HG03108 (cell line): ENCODE measurements around the gene NEDD9.

Experiments used
- ATAC-seq: cut with Tn5 transposase; IDR thresholded peaks from one replicate; pipeline ENCODE4 v1.9.1; 2021; ENCODE audit warnings: moderate library complexity; ENCODE audit not compliant: unreplicated experiment

The NEDD9 gene

GRCh38 chr6:11203306-11204004 is 29.0 kb downstream of the NEDD9 start:
- no peak for ATAC-seq

GRCh38 chr6:11202513-11203305 is 29.8 kb downstream of the NEDD9 start:
- no peak for ATAC-seq

GRCh38 chr6:11201772-11202512 is 30.5 kb downstream of the NEDD9 start:
- no peak for ATAC-seq

- ATAC-seq: no peak
Observed at GRCh38 chr6:11201015-11201414, 31.5 kb downstream of the NEDD9 start.

GRCh38 chr6:11200356-11200755 is 32.1 kb downstream of the NEDD9 start:
- ATAC-seq: no peak

- ATAC-seq: no peak
Observed at GRCh38 chr6:11198663-11199603, 33.5 kb downstream of the NEDD9 start.

- ATAC-seq: no peak
Observed at GRCh38 chr6:11197850-11198249, 34.6 kb downstream of the NEDD9 start.

GRCh38 chr6:11197175-11197536 is 35.3 kb downstream of the NEDD9 start:
- no peak for ATAC-seq

- no peak for ATAC-seq
Observed at GRCh38 chr6:11196511-11197174, 35.8 kb downstream of the NEDD9 start.

- no peak for ATAC-seq
Observed at GRCh38 chr6:11194356-11195218, 37.9 kb downstream of the NEDD9 start.

- no peak for ATAC-seq
Observed at GRCh38 chr6:11193434-11193833, 39.0 kb downstream of the NEDD9 start.

GRCh38 chr6:11192167-11192566 is 40.3 kb downstream of the NEDD9 start:
- no peak for ATAC-seq

GRCh38 chr6:11190625-11191245 is 41.7 kb downstream of the NEDD9 start:
- no peak for ATAC-seq

GRCh38 chr6:11189865-11190624 is 42.4 kb downstream of the NEDD9 start:
- ATAC-seq: no peak

- no peak for ATAC-seq
Observed at GRCh38 chr6:11188161-11188915, 44.1 kb downstream of the NEDD9 start.

GRCh38 chr6:11187301-11187700 is 45.2 kb downstream of the NEDD9 start:
- no peak for ATAC-seq

- no peak for ATAC-seq
Observed at GRCh38 chr6:11185204-11185842, 47.1 kb downstream of the NEDD9 start.
